Small intestine (tissue), 7 donors: ENCODE results near the gene SLC15A4. TPM values are rescaled to one million over a fixed set of nuclear protein-coding genes. Genes with fewer than 3 reads are reported as not detected.

Experiments
- DNase-seq, 2 donors: peaks; one replicate each; pipeline versions ENCODE4 v3.0.0 to v3.0.0-alpha.2; 2013
- FAIRE-seq: peaks from 2 replicates; lab custom pipeline; 2012; peaks lifted over from hg19 to GRCh38; lab: Jason Lieb, UNC
- H3K27ac ChIP-seq, 3 donors: one replicate each; pipeline ENCODE4 v1.5.1; 2013; ENCODE audit warnings: low read length in 2 of 3, mild to moderate bottlenecking in 2 of 3, control low read depth in 1 of 3, inconsistent platforms in 1 of 3, low read depth in 1 of 3, moderate library complexity in 1 of 3
- H3K27me3 ChIP-seq, 3 donors: one replicate each; pipeline ENCODE4 v1.6.1; 2013; ENCODE audit warnings: low read length in 3 of 3, inconsistent platforms in 1 of 3; ENCODE audit not compliant: control insufficient read depth in 3 of 3, insufficient read depth in 3 of 3
- H3K36me3 ChIP-seq, 3 donors: one replicate each; pipeline ENCODE4 v1.6.1; 2013; ENCODE audit warnings: low read length in 3 of 3, inconsistent platforms in 1 of 3, low read depth in 1 of 3, mild to moderate bottlenecking in 1 of 3, moderate library complexity in 1 of 3; ENCODE audit not compliant: control insufficient read depth in 3 of 3, insufficient read depth in 2 of 3
- H3K4me1 ChIP-seq, 3 donors: one replicate each; pipeline ENCODE4 v1.6.1; 2013; ENCODE audit warnings: low read length in 2 of 3, inconsistent platforms in 1 of 3, low read depth in 1 of 3, mild to moderate bottlenecking in 1 of 3, moderate library complexity in 1 of 3; ENCODE audit not compliant: control insufficient read depth in 3 of 3, insufficient read depth in 2 of 3
- H3K4me3 ChIP-seq, 3 donors: one replicate each; pipeline ENCODE4 v1.5.1; 2013; ENCODE audit warnings: low read length in 3 of 3, control low read depth in 1 of 3, inconsistent platforms in 1 of 3, low read depth in 1 of 3, mild to moderate bottlenecking in 1 of 3, moderate library complexity in 1 of 3
- H3K9me3 ChIP-seq, 2 donors: one replicate each; pipeline ENCODE4 v1.6.1; 2013; ENCODE audit warnings: low read depth in 1 of 2, low read length in 1 of 2; ENCODE audit not compliant: control insufficient read depth in 2 of 2, insufficient read depth in 1 of 2
- WGBS, 3 donors: extraction: QIAGEN DNeasy Blood & Tissue Kit; methylation state at CpG; one replicate each; pipeline ENCODE4 v1.1.7; 2013; 5-methylcytosine and 5-hydroxymethylcytosine counted together
- polyA plus RNA-seq, 4 donors: library from polyadenylated mRNA; stranded (reverse) in 3 of 4; unstranded in 1 of 4; fragments of 200-250 nt in 3 of 4; fragments of 120-200 nt in 1 of 4; gene quantifications; one replicate each; pipeline versions ENCODE4 v1.2.1 to v1.2.3, GENCODE V29; 2013
- donor health status: healthy with polysubstance abuse.
- donor health status: control.
- donor health status: control.
- donor health status: Bipolar disorder and iron deficiency.
- donor health status: healthy.

The SLC15A4 gene
- polyA plus RNA-seq, 4 donors: 6.5 to 18.0 (median 8.5) TPM

DNA sequence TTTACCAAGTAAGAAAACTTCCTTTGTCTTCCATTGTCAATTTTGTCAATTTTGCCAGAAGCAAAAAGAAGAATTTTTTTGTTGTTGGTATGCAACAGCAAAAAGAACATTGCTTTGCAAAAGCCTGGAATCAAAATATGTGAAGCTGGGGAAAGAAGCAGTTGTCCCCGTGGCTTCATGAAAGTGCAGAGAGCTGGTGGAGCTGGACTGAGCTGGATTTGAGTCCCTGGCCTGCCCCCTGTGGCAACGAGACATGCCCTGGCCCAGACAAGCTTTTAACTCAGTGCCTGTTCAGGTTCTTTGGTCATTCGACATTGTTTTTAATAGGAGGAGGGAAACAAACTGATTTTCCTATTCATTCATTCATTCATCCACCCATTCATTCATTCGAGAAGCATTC is 70.3 kb downstream of the SLC15A4 start:
- H3K36me3 ChIP-seq: no peaks in the 10 kb centered on the region
- H3K4me3 ChIP-seq: no peak overlapping the region
- H3K27ac ChIP-seq: no peak overlapping the region
- FAIRE-seq (no peak), DNase-seq (no peak)
- H3K27me3 ChIP-seq: no peaks in the 10 kb centered on the region
- H3K4me1 ChIP-seq: no peaks in the 10 kb centered on the region
- WGBS, 3 donors: 29 to 50% (median 48%) methylated on average over 4 of the region's 4 CpGs
- peaks cover 0 to 2% of the 10 kb centered on the region in 2 donors for H3K9me3 ChIP-seq

DNA sequence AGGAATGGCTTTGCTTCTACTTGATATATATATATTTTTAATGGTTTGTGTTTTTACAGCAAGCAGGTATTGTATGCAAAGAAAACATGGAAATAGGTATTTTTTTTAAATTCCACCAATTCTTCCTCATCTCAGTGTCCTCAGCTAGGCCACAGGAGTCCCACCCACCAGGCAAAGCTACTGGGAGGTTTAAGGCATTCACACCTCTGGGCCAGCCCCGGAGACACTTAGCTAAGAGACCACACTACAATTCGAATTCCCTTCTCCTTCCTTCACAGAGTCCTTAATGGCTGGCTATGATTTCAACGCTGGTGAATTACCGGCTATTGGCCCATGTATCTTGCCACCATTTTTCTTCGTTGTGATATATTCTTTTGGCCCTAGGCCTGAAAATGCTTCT is 71.4 kb downstream of the SLC15A4 start:
- Histone ChIP-seq H3K36me3 (no peaks in the 10 kb centered on the region), H3K27me3 (no peaks in the 10 kb centered on the region), H3K4me1 (no peaks in the 10 kb centered on the region), H3K9me3 (peaks cover 0 to 2% of the 10 kb centered on the region in 2 donors), H3K27ac (no peak overlapping the region), H3K4me3 (no peak overlapping the region)
- 81 to 86% (median 84%) methylated on average over 5 of the region's 5 CpGs for WGBS, 3 donors
- FAIRE-seq (no peak), DNase-seq (no peak)

GRCh38 chr12:128747441-128747840 is 76.3 kb downstream of the SLC15A4 start:
- WGBS, 3 donors: 70 to 84% (median 78%) methylated on average over 13 of the region's 13 CpGs
- Histone ChIP-seq H3K36me3 (no peaks in the 10 kb centered on the region), H3K27me3 (no peaks in the 10 kb centered on the region), H3K4me3 (no peak overlapping the region), H3K9me3 (no peaks in the 10 kb centered on the region), H3K4me1 (no peaks in the 10 kb centered on the region), H3K27ac (no peak overlapping the region)
- DNase-seq (no peak), FAIRE-seq (no peak)

GRCh38 chr12:128745772-128746689 is 77.7 kb downstream of the SLC15A4 start:
- Histone ChIP-seq H3K27me3 (no peaks in the 10 kb centered on the region), H3K4me1 (no peaks in the 10 kb centered on the region), H3K9me3 (no peaks in the 10 kb centered on the region), H3K36me3 (no peaks in the 10 kb centered on the region), H3K27ac (no peak overlapping the region), H3K4me3 (no peak overlapping the region)
- 58 to 72% (median 66%) methylated on average over 11 of the region's 11 CpGs for WGBS, 3 donors
- FAIRE-seq (no peak), DNase-seq (no peak)

DNA sequence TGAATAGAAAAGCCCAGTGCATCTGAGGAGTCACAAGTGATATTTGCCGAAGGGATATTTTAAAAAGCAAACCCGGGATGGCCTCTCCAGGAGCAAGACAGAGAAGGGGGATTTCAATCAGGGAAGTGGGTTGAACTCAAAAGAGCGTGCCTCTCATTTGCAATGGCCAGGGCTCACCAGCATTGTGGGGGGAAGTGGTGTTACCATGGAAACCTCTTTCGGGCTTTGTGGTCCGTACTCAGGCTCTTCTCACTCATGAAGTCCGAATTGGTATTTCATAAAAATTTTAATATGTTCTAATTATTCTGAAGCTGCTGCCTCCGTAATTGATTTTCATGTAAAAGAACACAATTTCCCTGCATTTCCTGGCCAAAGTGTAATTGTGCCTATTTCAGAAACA is 79.8 kb downstream of the SLC15A4 start:
- Histone ChIP-seq H3K36me3 (no peaks in the 10 kb centered on the region), H3K9me3 (no peaks in the 10 kb centered on the region), H3K27me3 (no peaks in the 10 kb centered on the region), H3K4me3 (no peak overlapping the region), H3K27ac (no peak overlapping the region), H3K4me1 (no peaks in the 10 kb centered on the region)
- DNase-seq (no peak), FAIRE-seq (no peak)
- 73 to 82% (median 77%) methylated on average over 7 of the region's 7 CpGs for whole genome bisulfite sequencing, 3 donors

Other genes starting within 250 kb of the SLC15A4 start
- gene GLT1D1, start 29.5 kb upstream of the SLC15A4 start, polyA plus RNA-seq: under 1 TPM in 2 of 4 donors, not detected in 2; 0.10 to 0.67 TPM